ENCODE measurements around the gene ADK.
"Not testable (repeated sequence)": the region's sequence is repeated elsewhere in the genome, so short reads cannot be mapped to it uniquely, and the experiment has no call there.

Gene ADK

GRCh38 chr10:74433595-74433956, 282.6 kb downstream of the ADK start:
- DNase-seq = no peak

DNA sequence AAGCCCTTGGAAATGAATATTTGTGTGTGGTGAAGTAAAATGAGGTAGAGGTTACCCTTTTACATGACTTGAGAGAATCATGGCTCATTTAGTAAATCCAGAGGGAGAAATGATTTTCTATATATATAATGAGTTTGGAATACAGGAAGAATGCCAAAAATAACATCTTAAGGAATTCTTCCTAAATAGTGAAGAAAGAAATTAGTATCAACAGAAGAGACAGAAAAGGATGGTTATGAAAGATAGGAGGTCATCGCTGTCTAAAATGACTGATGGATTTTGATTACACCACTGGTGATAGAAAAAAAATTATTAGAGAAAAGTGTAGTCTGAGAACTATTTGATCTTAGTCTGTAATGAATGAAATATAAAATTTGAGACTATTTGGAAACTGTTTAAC, 283.0 kb downstream of the ADK start:
- DNase-seq = no peak

DNA sequence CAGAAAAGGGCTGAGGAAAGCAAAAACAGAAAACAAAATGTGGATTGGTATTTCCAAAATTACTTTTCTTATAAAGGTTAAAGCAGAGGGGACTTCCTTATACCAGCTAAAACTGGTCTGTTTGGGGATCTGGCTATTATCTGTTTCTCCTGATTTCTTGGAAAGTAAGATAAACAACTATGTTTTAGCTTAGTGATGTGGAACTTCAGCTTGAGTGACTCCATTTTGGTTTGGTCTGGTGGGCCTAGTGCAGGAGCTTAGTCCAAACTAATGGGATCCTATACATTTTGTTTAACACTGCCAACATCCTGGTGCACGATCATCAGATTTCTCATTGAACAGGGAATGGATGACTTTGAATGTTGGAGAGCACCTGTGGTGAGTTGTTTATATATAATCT, 283.5 kb downstream of the ADK start:
- DNase-seq = no peak

DNA sequence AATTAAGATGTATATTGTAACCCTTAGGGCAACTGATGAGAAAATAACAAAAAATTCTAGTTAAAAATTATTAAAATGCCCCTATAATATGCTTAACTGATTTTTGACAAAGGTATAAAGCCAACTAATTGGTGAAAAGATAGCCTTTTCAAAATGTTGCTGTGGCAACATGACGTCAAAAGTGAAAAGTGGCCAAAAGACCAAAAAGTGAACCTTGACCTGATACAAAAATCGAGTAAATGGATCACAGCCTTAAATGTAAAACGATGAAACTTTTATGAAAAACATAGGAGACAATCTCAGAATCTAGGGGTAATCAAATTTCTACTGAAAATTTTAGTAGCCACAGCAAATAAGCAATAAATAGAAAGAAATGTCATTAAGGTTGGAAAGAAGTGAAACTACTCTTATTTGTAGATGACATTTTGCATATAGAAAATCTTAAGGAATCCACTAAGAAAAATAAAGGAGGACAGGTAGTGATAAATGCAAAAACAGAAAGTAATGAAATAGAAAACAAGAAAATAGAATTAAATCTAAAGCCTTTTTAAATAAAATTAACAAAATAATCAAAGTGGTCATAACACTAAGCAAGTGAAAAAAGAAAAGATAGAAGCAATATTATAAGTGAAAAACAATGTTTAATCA, 285.6 kb downstream of the ADK start:
- no peak for DNase-seq

DNA sequence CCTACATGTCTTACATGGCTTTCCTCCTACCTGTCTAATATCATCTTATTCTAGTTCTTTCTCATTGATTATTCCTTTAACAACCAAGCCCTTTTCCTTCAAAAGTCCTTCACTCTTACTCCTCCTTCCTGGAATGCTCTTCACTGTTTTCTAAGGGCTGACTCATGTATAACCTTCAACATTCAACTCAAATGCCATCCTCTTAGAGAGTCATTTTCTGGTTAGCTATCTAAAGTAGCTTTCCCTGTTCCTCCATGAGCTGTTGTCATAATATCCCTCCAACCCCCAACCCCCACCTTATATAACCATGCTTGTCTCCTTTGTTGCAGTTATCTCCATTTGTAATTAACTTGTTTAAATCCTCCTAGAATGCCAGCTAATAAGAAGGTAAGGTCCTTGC, 286.8 kb downstream of the ADK start:
- DNase-seq = no peak

GRCh38 chr10:74439213-74439612, 288.2 kb downstream of the ADK start:
- DNase-seq = no peak

DNA sequence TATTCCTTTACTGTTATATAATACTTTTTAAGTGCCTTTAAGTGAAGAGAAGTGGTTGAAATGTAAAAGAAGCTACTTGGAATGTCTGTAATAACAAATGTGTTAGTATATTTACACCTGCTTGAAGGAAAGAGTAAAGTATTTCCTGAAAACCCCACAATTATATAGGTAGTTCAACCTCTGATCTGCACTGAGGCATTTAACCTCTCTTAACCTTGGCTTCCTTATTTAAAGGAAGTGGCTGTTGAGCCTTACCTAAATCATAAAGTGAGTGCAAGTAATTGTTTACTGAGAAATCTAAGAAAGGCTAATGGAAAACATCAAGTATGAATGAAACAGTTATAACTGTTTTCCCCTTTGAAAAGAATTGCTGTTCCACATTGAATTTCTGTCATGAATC, 294.5 kb downstream of the ADK start:
- no peak for DNase-seq

DNA sequence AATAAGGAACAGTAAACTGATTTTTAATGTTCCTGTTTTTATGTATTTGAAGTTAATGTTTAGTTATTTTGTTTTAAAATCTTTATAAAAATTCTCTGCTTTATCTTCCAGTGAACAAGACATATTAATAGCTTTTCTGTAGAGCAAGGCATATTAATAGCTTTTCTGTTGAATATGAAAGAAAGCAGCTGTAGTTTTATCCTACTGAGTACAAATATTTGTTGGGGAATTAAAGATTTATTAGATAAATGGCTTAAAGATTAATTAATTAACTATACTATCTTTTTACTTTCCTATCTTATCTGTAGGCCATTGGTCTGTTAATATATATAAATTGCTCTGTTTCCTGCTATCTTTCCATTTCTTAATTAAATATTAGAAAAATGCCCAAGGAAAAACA, 299.6 kb downstream of the ADK start:
- no peak for DNase-seq

- no peak for DNase-seq
Measured at GRCh38 chr10:74451127-74451829, 300.3 kb downstream of the ADK start.

- DNase-seq = no peak
Measured at GRCh38 chr10:74453169-74453568, 302.1 kb downstream of the ADK start.

DNA sequence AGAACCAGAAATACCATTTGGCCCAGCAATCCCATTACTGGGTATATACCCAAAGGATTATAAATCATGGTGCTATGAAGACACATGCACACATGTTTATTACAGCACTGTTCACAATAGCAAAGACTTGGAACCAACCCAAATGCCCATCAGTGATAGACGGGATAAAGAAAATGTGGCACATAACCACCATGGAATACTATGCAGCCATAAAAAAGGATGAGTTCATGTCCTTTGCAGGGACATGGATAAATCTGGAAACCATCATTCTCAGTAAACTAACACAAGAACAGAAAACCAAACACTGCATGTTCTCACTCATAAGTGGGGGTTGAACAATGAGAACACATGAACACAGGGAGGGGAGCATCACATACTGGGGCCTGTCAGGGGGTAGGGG, 306.5 kb downstream of the ADK start:
- not testable (repeated sequence) for DNase-seq

GRCh38 chr10:74460812-74461211, 309.8 kb downstream of the ADK start:
- DNase-seq = no peak

DNA sequence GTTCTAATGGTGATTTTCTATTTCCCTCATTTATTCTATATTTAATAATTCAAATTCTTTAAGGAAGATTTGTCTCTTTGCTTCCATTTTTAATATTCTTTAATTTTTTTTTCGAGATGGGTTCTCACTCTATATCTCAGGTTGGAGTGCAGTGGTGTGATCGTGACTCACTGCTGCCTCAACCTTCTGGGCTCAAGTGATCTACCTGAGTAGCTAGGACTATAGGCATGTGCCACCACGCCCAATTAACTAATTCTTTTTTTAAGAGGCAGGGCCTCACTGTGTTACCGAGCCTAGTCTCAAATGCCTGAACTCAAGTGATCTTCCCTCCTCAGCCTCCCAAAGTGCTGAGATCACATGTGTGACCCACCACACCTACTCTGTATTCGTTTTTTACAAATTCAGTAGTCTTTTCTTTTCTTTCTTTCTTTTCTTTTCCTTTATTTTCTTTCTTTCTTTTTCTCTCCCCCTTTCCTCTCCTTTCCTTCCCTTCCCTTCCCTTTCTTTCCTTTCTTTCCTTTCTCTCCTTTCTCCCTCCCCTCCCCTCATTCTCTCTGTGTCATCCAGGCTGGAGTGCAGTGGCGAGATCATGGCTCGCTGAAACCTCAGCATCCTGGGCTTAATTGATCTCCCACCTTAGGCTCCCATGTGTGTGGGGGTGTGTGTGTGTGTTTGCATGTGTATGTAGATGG, 323.1 kb downstream of the ADK start:
- no peak for DNase-seq

GRCh38 chr10:74476162-74476706, 325.2 kb downstream of the ADK start:
- DNase-seq = not testable (repeated sequence)

DNA sequence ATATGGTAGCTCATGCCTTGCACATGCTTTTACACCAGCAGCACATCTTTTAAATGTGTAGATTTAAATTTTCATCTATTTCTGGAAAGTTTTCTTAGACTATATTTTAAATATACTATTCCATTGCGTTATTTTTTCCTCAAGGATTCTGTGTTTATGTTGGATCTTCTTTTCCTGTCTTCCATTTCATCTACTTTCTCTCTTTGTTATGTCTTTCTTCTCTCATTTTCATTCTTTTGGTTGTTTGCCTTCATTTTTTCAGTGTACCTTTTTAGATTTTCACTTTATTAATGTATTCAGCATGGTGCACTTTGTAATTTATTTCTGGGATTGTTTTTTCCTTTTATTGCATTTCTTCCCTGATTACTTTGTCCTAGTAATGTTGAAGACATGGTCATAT, 329.8 kb downstream of the ADK start:
- no peak for DNase-seq

- DNase-seq = no peak
Measured at GRCh38 chr10:74483356-74483755, 332.3 kb downstream of the ADK start.

GRCh38 chr10:74485283-74485682, 334.3 kb downstream of the ADK start:
- DNase-seq = no peak

DNA sequence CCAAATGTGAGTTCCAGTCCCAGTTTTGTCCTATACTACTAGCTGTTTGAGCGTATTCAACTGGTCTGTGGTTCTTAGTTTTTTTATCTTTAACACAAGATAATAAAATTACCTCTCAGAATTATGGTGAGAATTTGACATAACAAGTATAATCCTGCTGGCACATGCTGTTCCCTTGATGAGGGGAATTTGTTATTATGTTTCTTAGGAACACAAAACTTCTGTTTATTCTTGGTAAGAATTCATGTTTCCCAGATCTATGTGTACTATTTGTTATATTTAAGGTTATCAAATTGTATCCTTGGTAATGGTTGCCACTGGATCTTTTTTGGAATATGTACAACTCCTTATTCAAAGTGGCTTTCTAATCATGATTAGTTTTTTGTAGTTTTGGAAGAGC, 335.6 kb downstream of the ADK start:
- no peak for DNase-seq

DNA sequence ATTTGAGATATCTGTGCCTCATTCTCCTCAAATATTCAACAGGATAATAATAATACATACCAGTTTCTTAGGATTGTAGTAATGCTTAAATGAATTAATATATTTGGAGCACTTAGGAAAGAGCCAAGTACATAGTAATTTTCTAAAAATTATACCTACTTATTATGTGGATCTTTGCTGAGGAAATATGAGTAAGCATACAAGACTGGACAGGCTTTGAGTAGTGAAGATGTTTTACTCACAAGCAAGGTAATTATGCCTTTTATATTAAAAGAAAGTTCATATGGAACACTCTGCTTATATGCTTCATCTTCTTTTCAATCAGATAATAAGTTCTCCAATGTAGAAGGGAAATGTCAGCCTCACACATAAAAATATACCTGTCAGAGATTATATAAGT, 337.9 kb downstream of the ADK start:
- no peak for DNase-seq

DNA sequence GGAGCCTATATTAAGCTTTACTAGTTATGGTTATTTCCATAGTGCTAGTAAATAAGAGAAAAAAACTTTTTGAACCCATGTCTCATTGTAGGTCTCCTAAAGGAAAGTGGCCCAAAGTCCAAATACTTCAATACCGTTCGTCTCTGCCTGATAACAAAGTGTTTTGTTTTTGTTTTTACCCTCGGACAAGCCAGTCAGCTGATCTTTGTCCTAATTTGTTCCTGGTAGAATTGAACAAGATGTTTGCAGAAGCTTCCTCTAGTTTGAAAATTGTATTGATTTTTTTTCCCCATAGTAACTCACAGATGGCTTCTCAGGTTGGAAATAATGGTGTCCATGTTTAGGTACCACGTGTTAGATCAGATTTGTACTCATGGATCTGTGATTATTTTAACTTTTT, 339.5 kb downstream of the ADK start:
- DNase-seq = no peak

DNA sequence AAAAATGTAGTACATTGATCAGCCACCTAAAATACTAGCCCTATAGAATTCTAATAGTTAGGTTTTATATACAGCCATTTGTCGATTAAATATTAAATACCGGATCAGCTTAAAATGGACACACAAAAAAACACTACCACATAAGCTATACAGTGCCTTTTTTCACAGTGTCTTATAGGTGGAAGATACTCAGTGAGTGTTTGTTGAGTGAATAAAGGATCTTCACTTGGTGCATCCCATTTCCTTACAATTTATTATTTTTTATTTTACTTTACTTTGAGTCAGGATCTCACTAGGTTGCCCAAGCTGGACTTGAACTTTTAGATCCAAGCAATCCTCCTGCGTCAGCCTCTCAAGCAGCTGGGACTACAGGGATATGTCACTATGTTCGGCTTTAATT, 340.0 kb downstream of the ADK start:
- DNase-seq = no peak

- DNase-seq = not testable (repeated sequence)
Measured at GRCh38 chr10:74496276-74496675, 345.3 kb downstream of the ADK start.

DNA sequence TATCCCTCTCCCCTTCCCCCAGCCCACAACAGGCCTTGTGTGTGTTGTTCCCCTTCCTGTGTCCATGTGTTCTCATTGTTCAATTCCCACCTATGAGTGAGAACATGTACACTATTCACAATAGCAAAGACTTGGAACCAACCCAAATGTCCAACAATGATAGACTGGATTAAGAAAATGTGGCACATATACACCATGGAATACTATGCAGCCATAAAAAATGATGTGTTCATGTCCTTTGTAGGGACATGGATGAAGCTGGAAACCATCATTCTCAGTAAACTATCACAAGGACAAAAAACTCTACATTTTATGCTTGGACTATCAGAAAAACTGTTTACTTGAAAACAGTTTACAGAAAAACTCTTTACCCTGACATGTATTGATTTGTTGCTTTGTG, 347.6 kb downstream of the ADK start:
- not testable (repeated sequence) for DNase-seq

GRCh38 chr10:74500026-74500704, 349.1 kb downstream of the ADK start:
- DNase-seq = no peak

Data from activated effector memory CD4-positive, alpha-beta T cell treated with anti-CD3 and anti-CD28 coated beads, Interleukin-2, amount 50 U/mL, for 16 hours (primary cell).